NCI-H2029 treated with DMSO at 0.1 percent for 48 hours (cell line): ENCODE results near the gene EVI5L.
"Not testable (repeated sequence)": the region's sequence is repeated elsewhere in the genome, so short reads cannot be mapped to it uniquely, and the experiment has no call there.

Source experiments
- DNase-seq: peaks from one replicate; lab custom pipeline; 2025; lab: John Stamatoyannopoulos, UW

Gene EVI5L

DNA sequence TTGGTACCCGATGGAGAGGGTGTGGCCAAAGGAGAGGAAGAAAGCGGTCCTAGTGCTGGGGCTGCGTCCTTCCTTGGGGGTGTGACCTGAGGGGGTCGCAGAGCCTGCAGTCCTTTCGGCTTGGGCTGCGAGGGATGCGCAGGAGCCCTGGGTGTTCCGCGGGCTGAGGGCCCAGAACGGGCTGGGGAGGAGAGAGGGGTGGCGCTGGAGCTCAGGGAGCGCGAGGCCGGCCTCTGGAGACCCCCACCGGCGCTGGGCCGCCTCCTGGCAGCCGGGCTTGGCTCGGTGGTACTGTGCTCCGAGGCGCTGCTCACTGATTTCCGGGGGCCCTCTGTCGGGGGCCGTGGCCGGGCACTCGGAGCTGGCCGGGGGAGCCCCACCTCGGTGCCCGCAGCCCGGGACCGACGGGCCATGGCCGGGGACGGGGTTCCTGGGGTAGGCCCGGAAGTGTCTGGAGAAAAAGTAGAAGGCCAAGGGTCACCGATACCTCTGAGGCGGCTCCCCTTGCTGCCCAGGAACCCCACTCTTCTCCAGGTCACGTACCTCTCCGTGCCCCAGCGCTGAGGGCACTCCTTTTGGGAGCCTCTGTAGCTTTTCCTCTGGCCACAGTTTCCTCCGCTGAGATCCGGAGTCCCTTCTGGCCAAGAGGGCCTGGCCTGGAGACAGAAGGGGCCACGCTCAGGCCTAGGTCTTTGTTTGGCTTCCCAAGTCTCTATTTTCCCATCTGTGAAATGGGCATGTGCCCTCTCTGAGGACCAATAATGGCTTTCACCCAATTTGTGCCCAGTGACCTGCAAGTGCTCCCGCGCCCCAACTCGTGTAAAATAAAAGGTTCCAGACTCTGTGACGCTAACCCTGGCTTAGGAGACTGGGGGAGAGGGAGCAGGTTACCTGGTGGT, 42.5 kb downstream of the EVI5L start:
- DNase-seq = no peak

- no peak for DNase-seq
Observed at GRCh38 chr19:7873304-7874075, 43.5 kb downstream of the EVI5L start.

DNA sequence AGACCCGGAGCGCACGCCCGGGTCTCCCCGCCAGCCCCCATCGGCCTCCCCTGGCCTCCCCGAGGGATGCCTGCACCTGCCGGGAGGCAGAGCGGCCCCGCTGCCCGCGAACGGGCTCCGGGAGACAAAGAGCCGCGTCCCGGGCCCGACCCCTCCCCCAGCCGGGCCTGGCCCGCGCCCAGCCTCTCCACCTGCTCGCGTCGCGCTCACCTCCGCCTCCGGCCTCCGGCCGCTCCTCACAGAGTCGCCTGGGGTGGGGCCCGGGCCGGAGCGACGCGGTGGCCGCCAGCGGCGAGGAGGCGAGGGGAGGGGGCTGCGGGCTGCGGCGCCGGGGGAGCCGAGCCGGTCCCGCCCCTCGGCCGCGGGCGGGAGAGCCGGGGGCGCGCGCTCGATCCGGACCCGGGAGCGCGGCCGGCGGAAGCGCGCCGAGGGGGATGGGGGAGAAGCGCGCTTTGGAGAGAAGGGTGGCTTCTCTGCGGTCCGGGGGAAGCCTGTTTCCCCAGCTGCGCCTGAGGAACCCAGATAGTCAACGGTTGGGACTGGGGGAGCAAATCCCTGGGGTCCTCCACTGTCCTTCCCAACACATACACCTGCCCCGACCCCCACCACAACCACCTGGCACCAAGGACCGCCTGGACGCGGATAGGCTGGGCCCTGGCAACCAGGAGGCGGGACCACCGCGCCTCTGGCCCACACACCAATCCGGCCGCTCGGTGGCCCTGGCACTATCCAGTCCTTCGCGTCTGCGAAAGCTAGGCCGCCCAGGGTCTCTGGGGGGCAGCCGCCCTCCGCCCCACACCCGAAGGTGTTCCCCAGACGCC, 44.3 kb downstream of the EVI5L start, which contains the start of gene PRR36:
Gene PRR36, minus strand, starts transcription at position 315 of the 821 bp plus-strand sequence. CDS start 701 bp downstream, outside the sequence.
- DNase-seq = peak; percentile 56

GRCh38 chr19:7874897-7875273, 44.9 kb downstream of the EVI5L start:
- no peak for DNase-seq

- no peak for DNase-seq
Observed at GRCh38 chr19:7877249-7877836, 47.3 kb downstream of the EVI5L start.

DNA sequence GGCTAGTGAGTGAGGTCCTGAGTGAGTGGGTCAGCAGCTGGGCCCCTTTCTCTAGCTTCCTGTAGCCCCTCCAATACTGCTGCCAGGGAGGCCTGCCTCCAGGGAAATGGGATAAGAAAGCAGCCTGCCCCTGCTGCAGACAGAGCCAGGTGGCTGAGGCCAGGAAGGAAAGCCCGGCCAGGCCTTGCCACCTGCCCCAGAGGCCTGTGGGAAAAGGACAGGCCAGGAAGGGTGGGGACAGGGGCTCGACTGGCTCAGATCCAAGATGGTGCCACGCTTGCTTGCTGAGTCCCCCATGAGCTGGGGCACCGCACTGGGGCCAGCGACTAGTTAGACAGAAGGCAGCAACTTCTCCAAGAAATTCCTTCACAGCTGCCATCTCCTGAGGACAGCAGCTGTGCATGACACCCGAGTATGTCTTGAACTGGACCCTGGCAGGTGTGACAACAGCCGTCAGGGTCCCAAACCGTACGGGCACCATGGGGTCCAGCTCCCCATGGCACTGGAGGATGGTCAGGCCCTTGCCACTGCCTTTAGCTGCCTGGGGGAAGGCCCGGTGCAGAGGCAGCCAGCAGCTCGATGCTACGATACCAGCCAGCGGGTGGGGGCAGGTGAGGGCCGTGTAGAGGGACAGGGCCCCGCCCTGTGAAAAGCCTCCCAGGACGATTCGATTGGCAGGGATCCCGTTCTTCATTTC, 49.2 kb downstream of the EVI5L start:
- DNase-seq = no peak

- no peak for DNase-seq
Observed at GRCh38 chr19:7879836-7880235, 49.8 kb downstream of the EVI5L start.

- DNase-seq = no peak
Observed at GRCh38 chr19:7881910-7882309, 51.9 kb downstream of the EVI5L start.

DNA sequence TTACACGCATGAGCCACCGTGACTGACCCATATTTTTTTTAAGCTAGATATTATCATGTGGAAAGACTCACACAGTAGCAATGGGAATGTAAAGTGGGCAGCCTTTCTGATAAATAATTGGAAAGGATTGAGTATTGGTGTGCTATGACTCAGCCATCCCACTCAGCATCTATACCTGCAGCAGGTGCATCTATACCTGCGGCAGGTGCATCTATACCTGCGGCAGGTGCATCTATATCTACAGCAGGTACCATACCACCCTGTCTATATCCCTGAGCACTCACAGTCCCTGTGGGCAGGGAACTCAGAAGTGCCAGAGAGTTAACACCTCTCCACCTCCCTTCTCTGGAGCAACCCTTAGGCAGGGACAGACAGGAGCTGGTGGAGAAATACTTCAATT, 53.1 kb downstream of the EVI5L start:
- no peak for DNase-seq

DNA sequence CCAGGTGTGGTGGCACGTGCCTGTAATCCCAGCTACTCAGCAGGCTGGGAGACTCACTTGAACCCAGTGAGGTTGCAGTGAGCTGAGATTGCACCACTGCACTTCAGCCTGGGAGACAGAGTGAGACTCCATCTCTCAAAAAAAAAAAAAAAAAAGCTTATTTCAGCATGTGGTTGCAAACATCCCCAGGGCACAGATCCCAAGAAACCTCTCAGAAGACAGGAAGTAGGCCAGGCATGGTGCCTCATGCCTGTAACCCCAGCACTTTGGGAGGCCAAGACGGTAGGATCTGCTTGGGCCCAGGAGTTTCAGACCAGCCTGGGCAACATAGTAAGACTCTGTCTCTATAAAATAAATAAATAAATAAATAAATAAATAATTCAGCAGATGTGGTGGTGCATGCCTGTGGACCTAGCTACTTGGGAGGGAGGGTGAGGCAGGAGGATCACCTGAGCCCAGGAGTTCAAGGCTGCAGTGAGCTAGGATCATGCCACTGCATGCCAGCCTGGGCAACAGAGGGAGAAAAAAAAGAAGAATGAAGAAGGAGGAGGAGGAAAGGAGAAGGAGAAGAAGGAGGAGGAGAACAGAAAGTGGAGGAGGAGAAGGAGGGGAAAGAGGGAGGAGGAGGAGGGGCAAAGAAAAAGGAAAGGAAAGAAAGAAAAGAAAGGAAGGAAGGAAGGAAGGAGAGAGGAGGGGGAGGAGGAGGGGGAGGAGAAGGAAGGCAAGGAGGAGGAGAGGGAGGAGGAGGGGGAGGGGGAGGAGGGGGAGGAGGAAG, 54.0 kb downstream of the EVI5L start:
- DNase-seq = no peak

DNA sequence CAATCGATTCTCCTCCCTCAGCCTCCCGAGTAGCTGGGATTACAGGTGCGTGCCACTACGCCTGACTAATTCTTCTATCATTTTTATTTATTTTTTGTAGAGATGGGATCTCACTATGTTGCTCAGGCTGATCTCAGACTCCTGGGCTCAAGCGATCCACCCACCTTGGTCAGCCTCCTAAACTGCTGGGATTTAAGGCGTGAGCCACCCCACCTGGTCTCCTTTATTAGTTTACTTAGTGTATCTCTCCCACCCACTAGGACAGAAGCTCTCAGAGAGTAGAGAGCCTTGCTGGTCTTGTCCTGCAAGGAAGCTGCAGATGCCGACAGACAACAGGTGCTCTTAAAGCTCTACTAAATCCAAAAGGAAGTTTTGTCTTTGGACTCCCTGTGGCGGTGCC, 55.8 kb downstream of the EVI5L start:
- DNase-seq = no peak

GRCh38 chr19:7887408-7888144, 57.6 kb downstream of the EVI5L start:
- no peak for DNase-seq

DNA sequence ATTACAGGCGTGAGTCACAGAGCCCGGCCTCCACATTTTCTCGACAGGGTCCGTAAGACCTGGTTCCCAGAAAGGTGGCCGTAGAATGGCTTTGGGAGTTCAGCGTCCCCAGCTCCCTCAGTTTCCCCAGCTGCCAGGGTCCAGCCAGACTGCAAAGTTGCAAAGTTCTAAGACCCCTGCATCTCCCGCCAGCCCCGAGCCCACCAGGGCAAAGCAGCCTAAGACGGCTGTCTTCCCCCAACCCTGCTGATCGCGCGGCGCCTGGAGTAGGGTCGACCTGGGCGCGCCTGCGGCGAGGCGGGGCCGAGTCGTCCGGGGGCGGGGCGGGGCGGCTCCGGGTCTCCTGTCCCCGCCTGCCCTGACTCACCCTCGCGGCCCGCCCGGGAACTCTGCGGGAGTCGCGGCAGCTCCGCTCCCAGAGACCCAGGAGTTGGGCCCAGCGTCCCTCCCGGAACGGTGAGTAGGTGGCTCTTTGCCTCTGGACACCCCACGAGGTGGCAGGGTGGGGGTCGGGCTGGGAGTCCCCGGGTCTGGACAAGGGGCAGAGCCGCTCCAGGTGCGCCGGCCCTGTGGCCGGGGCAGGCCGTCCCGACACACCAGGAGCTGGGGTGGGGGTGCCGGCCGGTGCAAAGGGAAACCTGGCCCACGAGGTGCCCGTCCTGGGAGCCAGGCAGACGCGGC, 58.3 kb downstream of the EVI5L start, which contains the start of gene LRRC8E:
Gene LRRC8E, plus strand, starts transcription at position 366 of the 681 bp plus-strand sequence. CDS start 7,094 bp downstream, outside the sequence.
- no peak for DNase-seq

GRCh38 chr19:7888826-7889217, 58.8 kb downstream of the EVI5L start:
- no peak for DNase-seq

GRCh38 chr19:7893362-7894101, 63.5 kb downstream of the EVI5L start:
- DNase-seq = not testable (repeated sequence)

DNA sequence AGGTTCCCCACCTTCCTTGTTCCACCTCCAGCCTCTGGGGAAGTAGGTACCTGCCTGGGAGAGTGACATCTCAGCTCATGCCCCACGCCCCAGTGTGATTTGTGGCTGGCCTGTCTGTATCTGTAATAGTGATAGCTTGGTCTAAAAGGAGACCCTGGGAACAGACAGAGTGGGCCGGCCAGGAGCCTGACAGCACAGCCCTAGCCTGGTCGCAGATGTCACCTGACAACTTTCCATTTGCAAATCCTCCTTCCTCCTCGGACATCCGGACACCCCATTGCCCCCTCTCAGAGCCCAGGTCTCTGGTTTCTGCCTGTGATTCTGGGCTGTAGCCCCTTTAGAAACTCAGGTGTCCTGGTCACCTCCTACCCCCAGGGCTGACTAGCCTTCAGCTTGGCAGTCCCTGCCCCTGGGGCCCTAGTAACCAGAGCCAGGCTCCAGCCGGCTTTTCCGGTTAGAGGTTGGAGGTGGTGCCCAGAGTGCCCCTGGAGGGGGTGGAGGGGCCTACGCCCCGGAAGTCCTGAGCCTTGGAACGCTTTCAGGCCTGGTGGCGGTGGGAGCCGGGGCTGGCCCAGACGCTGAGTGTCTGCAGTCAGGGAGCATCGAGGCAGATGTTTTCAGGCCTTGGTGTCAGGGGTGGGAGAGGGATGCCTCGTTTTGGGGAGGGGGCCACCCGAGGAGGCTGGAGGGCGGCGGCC, 64.7 kb downstream of the EVI5L start:
- no peak for DNase-seq

- DNase-seq = no peak
Observed at GRCh38 chr19:7895565-7895964, 65.5 kb downstream of the EVI5L start.

GRCh38 chr19:7897292-7897691, 67.3 kb downstream of the EVI5L start:
- no peak for DNase-seq
